HFF-Myc (cell line): ENCODE measurements around the gene COPZ2.
"Not testable (repeated sequence)": the region's sequence is repeated elsewhere in the genome, so short reads cannot be mapped to it uniquely, and the experiment has no call there.

Source experiments
- DNase-seq: peaks from one replicate; pipeline ENCODE4 v3.0.0-alpha.2; 2011; ENCODE audit warnings: low read depth; ENCODE audit errors: extremely low read depth
- H3K4me3 ChIP-seq: replicated peaks from 2 replicates; pipeline ENCODE4 v1.5.1; 2011; ENCODE audit warnings: low read depth, mild to moderate bottlenecking, control low read depth, low read length
- CTCF ChIP-seq: IDR thresholded peaks from 2 replicates; pipeline ENCODE4 v1.5.1; 2012; ENCODE audit warnings: mild to moderate bottlenecking, low read depth, low read length, control low read depth; ENCODE audit errors: missing control alignments

COPZ2 gene

DNA sequence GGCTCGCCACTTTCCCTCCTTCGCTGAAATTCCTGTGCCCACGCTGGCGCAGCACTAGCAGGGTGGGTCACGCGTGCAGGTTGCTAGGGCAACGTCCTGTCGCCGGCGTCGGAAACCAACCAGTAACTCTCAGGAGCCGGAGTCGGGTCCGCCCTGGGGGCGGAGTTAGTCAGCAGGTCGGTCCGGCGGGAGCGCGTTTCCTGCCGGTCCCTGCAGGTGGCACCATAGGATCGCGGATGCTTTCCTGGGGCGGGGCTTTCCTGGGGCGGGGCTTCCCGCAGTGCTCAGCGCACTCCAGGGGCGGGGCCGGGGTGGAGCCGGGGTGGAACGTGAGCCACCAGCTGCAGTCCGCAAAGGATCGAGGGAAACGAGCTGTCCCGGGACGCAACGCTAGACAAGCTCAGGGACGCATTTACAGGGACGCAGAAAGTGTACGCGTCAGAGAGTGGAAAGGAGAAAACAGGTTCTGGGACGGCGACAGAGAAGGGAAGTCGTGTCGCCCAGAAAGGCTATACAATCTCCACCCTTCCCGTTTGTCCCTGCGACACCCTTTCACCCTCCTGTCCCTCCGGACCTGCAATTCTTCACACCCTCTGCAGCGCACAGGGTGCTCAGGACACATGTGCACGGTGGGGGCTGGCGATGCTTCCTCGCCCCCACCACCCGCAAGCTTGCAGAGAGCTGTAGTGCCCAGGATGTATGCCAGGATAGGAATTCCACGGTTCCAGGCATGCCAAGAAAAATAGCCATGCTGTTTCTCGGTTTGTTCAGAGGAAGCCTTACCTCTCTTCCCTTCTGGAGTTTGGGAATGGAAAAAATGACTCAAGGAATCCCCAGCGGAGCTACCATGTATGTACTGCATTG lies 12.3 kb downstream of the COPZ2 start:
- peak overlapping the region; percentile 51 for H3K4me3 ChIP-seq
- peak; percentile 69 for TF ChIP-seq CTCF
- DNase-seq = peak; percentile 89

GRCh38 chr17:48024149-48025039 lies 13.2 kb downstream of the COPZ2 start:
- no peak for TF ChIP-seq CTCF
- peak overlapping the region; percentile 34 for H3K4me3 ChIP-seq
- no peak for DNase-seq

GRCh38 chr17:48023400-48024148 lies 14.0 kb downstream of the COPZ2 start:
- DNase-seq = no peak
- H3K4me3 ChIP-seq = peak overlapping the region; percentile 34
- no peak for TF ChIP-seq CTCF

DNA sequence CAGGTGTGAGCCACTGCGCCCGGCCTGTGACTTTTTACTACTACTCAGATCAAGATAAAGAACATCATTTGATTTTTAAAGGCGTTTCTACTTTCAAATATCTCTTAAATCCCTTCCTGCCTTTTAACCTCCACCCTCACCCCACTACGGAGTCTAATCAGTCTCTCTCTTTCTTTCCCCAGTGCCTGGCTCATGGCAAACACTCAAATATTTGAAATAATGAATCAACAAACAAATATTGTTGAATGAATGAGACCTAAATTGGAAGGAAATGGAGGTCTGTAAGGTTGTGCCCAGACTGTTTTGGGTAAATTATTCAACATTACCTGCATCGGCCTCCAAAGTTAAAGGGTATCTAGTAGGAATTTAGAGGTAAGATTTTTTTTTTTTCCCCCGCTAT lies 14.7 kb downstream of the COPZ2 start:
- DNase-seq = no peak
- no peak overlapping the region for H3K4me3 ChIP-seq
- TF ChIP-seq CTCF = no peak

DNA sequence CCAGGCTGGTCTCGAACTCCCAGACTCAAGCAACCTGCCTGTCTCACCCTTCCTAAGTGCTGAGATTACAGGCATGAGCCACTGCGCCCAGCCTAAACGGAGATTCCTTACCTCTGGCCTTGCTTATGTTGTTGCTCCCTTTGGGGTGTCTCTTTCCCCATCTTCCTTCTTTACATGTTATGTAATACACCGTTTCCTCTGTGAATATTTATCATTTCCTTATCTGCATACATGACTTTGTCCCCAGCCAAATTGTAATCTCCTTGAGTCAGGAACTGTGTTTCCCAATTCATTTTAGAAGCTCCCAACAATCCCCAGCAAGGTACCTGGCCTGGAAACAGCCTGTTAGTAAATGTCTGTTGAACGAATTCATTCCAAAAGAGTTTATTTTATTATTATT lies 15.7 kb downstream of the COPZ2 start:
- no peak for TF ChIP-seq CTCF
- DNase-seq = no peak
- no peak overlapping the region for H3K4me3 ChIP-seq

GRCh38 chr17:48017817-48018158 lies 19.8 kb downstream of the COPZ2 start:
- not testable (repeated sequence) for H3K4me3 ChIP-seq

More at GRCh38 chr17:48017817-48018158, 19.8 kb downstream of the COPZ2 start:
- not testable (repeated sequence) for DNase-seq
